Lower leg skin (tissue), 4 donors: Measurements from ENCODE around the gene ARHGEF4. TPM values are rescaled to one million over a fixed set of nuclear protein-coding genes. Genes with fewer than 3 reads are reported as not detected.

Experiments
- DNase-seq, 2 donors: peaks; one replicate each; pipeline ENCODE4 v3.0.0-alpha.2; 2019; ENCODE audit warnings: low spot score in 2 of 2
- H3K4me3 ChIP-seq: fragments of 200-600 bp; sonication (generic); 2 replicates; pipeline ENCODE4 v1.5.1; 2017; ENCODE audit warnings: mild to moderate bottlenecking, low read depth; ENCODE audit not compliant: poor library complexity, severe bottlenecking
- CTCF ChIP-seq, 3 donors: fragments of 450-650 bp; IDR thresholded peaks; one replicate each; pipeline ENCODE4 v1.5.1; 2016; ENCODE audit warnings: antibody characterized with exemption in 3 of 3, mild to moderate bottlenecking in 3 of 3, moderate library complexity in 2 of 3
- POLR2A ChIP-seq, 2 donors: fragments of 450-650 bp; IDR thresholded peaks; one replicate each; pipeline ENCODE4 v1.6.1; 2016 to 2017; ENCODE audit warnings: antibody characterized with exemption in 2 of 2, mild to moderate bottlenecking in 1 of 2, moderate library complexity in 1 of 2
- WGBS, 2 donors: methylation state at CpG; one replicate each; pipeline ENCODE4 v1.1.5; 2018; 5-methylcytosine and 5-hydroxymethylcytosine counted together
- intact Hi-C: fragments of 100-400 bp; cut with DNase I; formaldehyde crosslinking; loops from one replicate; pipeline ENCODE4 v1.15.0; 2023; ENCODE audit warnings: low total_unique reads
- total RNA-seq, 4 donors: library from RNA; depleted of rRNA; stranded (reverse); fragments of >200 nt; gene quantifications; one replicate each; pipeline ENCODE4 v1.1.0, GENCODE V29; 2016

Gene ARHGEF4
- total RNA-seq, 4 donors from 2014 or later, result 106 to 220 (median 120) TPM

GRCh38 chr2:130810490-130810889, 26.2 kb upstream of the ARHGEF4 start:
- WGBS, 2 donors, result 70 to 77% methylated on average over 7 of the region's 7 CpGs
- TF ChIP-seq POLR2A (IDR thresholded peaks at IDR 0.05) (no peak), CTCF (IDR thresholded peaks at IDR 0.05) (no peak)
- no peak overlapping the region for H3K4me3 ChIP-seq
- intact Hi-C loops, result no loop called here
- DNase-seq, result peak in 1 of 2 donors; percentile 58

- peak in 1 of 2 donors; percentile 57 for DNase-seq
- intact Hi-C loops, result no loop called here
- TF ChIP-seq CTCF (IDR thresholded peaks at IDR 0.05) (no peak), POLR2A (IDR thresholded peaks at IDR 0.05) (no peak)
- no peak overlapping the region for H3K4me3 ChIP-seq
- 47 to 54% methylated on average over 5 of the region's 5 CpGs for WGBS, 2 donors
These were observed 23.0 kb upstream of the ARHGEF4 start for GRCh38 chr2:130813722-130814121.

GRCh38 chr2:130814931-130815680, 21.6 kb upstream of the ARHGEF4 start:
- H3K4me3 ChIP-seq, result no peak overlapping the region
- DNase-seq, result peak in 1 of 2 donors; percentile 36
- WGBS, 2 donors, result 66 to 81% methylated on average over 14 to 15 of the region's 15 CpGs
- TF ChIP-seq CTCF (IDR thresholded peaks at IDR 0.05), result no peak
- no peak for TF ChIP-seq POLR2A (IDR thresholded peaks at IDR 0.05)
- intact Hi-C loops, result loop anchor here (1.0 kb wide), 1 partner anchor 15 kb away; no protein-coding TSS in a partner anchor

GRCh38 chr2:130818809-130819208, 17.9 kb upstream of the ARHGEF4 start:
- DNase-seq, result no peak
- TF ChIP-seq CTCF (IDR thresholded peaks at IDR 0.05) (no peak), POLR2A (IDR thresholded peaks at IDR 0.05) (no peak)
- no peak overlapping the region for H3K4me3 ChIP-seq
- intact Hi-C loops, result no loop called here
- WGBS, 2 donors, result 74 to 85% methylated on average over 5 of the region's 5 CpGs

GRCh38 chr2:130819226-130819607, 17.5 kb upstream of the ARHGEF4 start:
- no peak for DNase-seq
- no peak overlapping the region for H3K4me3 ChIP-seq
- intact Hi-C loops, result no loop called here
- 89 to 90% methylated on average over 14 of the region's 14 CpGs for WGBS, 2 donors
- no peak for TF ChIP-seq CTCF (IDR thresholded peaks at IDR 0.05)
- TF ChIP-seq POLR2A (IDR thresholded peaks at IDR 0.05), result no peak
